ENCODE data around the gene CEP72.

The CEP72 gene

GRCh38 chr5:594226-594860 is 17.8 kb upstream of the CEP72 start:
- no peak overlapping the region for H3K4me3 ChIP-seq (ENCODE audit: low read length)
- H3K9me3 ChIP-seq (ENCODE audit: control insufficient read depth, insufficient read depth, low read length): no peaks in the 10 kb centered on the region
- TF ChIP-seq CTCF (IDR thresholded peaks at IDR 0.05; ENCODE audit: low read depth, low read length, poor library complexity, severe bottlenecking) (no peak), EZH2phosphoT487 (IDR thresholded peaks at IDR 0.05; ENCODE audit: borderline replicate concordance, low read length) (no peak)
- H3K27me3 ChIP-seq (ENCODE audit: control insufficient read depth, low read length): peaks cover 22% of the 10 kb centered on the region
- H3K79me2 ChIP-seq (ENCODE audit: control insufficient read depth, low read length): no peaks in the 10 kb centered on the region
- H3K4me2 ChIP-seq (ENCODE audit: low read length): no peak overlapping the region
- no peaks in the 10 kb centered on the region for H3K36me3 ChIP-seq (ENCODE audit: control insufficient read depth, low read length)
- H4K20me1 ChIP-seq (ENCODE audit: control insufficient read depth, insufficient read depth, low read depth, low read length): no peaks in the 10 kb centered on the region
- H3F3A ChIP-seq (ENCODE audit: control insufficient read depth, insufficient read depth): no peaks in the 10 kb centered on the region
- H3K4me1 ChIP-seq (ENCODE audit: control insufficient read depth, low read length): no peaks in the 10 kb centered on the region
- no peak overlapping the region for H3K27ac ChIP-seq (ENCODE audit: low read depth, low read length)
- no peaks in the 10 kb centered on the region for H3K9me2 ChIP-seq (replicated peaks; ENCODE audit: control insufficient read depth, low read length)

GRCh38 chr5:595285-595875 is 16.8 kb upstream of the CEP72 start:
- Histone ChIP-seq H3K4me3 (ENCODE audit: low read length) (no peak overlapping the region), H3K79me2 (ENCODE audit: control insufficient read depth, low read length) (no peaks in the 10 kb centered on the region), H3K4me1 (ENCODE audit: control insufficient read depth, low read length) (no peaks in the 10 kb centered on the region), H3K27ac (ENCODE audit: low read depth, low read length) (no peak overlapping the region), H3F3A (ENCODE audit: control insufficient read depth, insufficient read depth) (no peaks in the 10 kb centered on the region), H3K36me3 (ENCODE audit: control insufficient read depth, low read length) (no peaks in the 10 kb centered on the region), H3K9me2 (replicated peaks; ENCODE audit: control insufficient read depth, low read length) (no peaks in the 10 kb centered on the region), H4K20me1 (ENCODE audit: control insufficient read depth, insufficient read depth, low read depth, low read length) (no peaks in the 10 kb centered on the region), H3K4me2 (ENCODE audit: low read length) (no peak overlapping the region), H3K27me3 (ENCODE audit: control insufficient read depth, low read length) (peaks cover 22% of the 10 kb centered on the region), H3K9me3 (ENCODE audit: control insufficient read depth, insufficient read depth, low read length) (no peaks in the 10 kb centered on the region)
- TF ChIP-seq EZH2phosphoT487 (IDR thresholded peaks at IDR 0.05; ENCODE audit: borderline replicate concordance, low read length) (no peak), CTCF (IDR thresholded peaks at IDR 0.05; ENCODE audit: low read depth, low read length, poor library complexity, severe bottlenecking) (no peak)

- Histone ChIP-seq H3K4me3 (ENCODE audit: low read length) (no peak overlapping the region), H3K36me3 (ENCODE audit: control insufficient read depth, low read length) (no peaks in the 10 kb centered on the region), H3F3A (ENCODE audit: control insufficient read depth, insufficient read depth) (no peaks in the 10 kb centered on the region), H3K4me1 (ENCODE audit: control insufficient read depth, low read length) (no peaks in the 10 kb centered on the region), H3K79me2 (ENCODE audit: control insufficient read depth, low read length) (no peaks in the 10 kb centered on the region), H4K20me1 (ENCODE audit: control insufficient read depth, insufficient read depth, low read depth, low read length) (no peaks in the 10 kb centered on the region), H3K9me2 (replicated peaks; ENCODE audit: control insufficient read depth, low read length) (no peaks in the 10 kb centered on the region), H3K9me3 (ENCODE audit: control insufficient read depth, insufficient read depth, low read length) (no peaks in the 10 kb centered on the region), H3K27me3 (ENCODE audit: control insufficient read depth, low read length) (peaks cover 20% of the 10 kb centered on the region), H3K4me2 (ENCODE audit: low read length) (no peak overlapping the region), H3K27ac (ENCODE audit: low read depth, low read length) (no peak overlapping the region)
- no peak for TF ChIP-seq EZH2phosphoT487 (IDR thresholded peaks at IDR 0.05; ENCODE audit: borderline replicate concordance, low read length)
- no peak for TF ChIP-seq CTCF (IDR thresholded peaks at IDR 0.05; ENCODE audit: low read depth, low read length, poor library complexity, severe bottlenecking)
Observed at GRCh38 chr5:597871-598563, 14.1 kb upstream of the CEP72 start.
